AG08395 (cell line): ENCODE data around the gene PADI2.
A peak's percentile ranks its signal among the peaks of the same experiment; 100 is the strongest.

Source experiments
- DNase-seq: peaks from one replicate; pipeline ENCODE4 v3.0.0; 2012; ENCODE audit warnings: mixed read lengths, low spot score

Gene PADI2

GRCh38 chr1:17053685-17054410 is 65.4 kb downstream of the PADI2 start, which contains the start of gene SDHB:
SDHB (minus strand) TSS chr1:17054032; CDS start chr1:17054019, 13 bp downstream.
- DNase-seq = peak; percentile 100

GRCh38 chr1:17053086-17053684 is 66.1 kb downstream of the PADI2 start:
- no peak for DNase-seq

- DNase-seq = no peak
Measured at GRCh38 chr1:17052641-17053040, 66.6 kb downstream of the PADI2 start.

- no peak for DNase-seq
Measured at GRCh38 chr1:17052038-17052437, 67.2 kb downstream of the PADI2 start.

- no peak for DNase-seq
Measured at GRCh38 chr1:17047924-17048323, 71.3 kb downstream of the PADI2 start.

GRCh38 chr1:17046334-17046657 is 73.0 kb downstream of the PADI2 start:
- no peak for DNase-seq

- peak; percentile 75 for DNase-seq
Measured at GRCh38 chr1:17045634-17046333, 73.5 kb downstream of the PADI2 start.

- DNase-seq = no peak
Measured at GRCh38 chr1:17045150-17045549, 74.1 kb downstream of the PADI2 start.

GRCh38 chr1:17043676-17044075 is 75.6 kb downstream of the PADI2 start:
- no peak for DNase-seq

GRCh38 chr1:17040135-17040534 is 79.1 kb downstream of the PADI2 start:
- no peak for DNase-seq

GRCh38 chr1:17039522-17039921 is 79.7 kb downstream of the PADI2 start:
- DNase-seq = no peak

GRCh38 chr1:17033481-17033880 is 85.8 kb downstream of the PADI2 start:
- DNase-seq = no peak

- DNase-seq = no peak
Measured at GRCh38 chr1:17032741-17033140, 86.5 kb downstream of the PADI2 start.

GRCh38 chr1:17031436-17031835 is 87.8 kb downstream of the PADI2 start:
- no peak for DNase-seq

GRCh38 chr1:17030206-17030605 is 89.0 kb downstream of the PADI2 start:
- no peak for DNase-seq

GRCh38 chr1:17028662-17029188 is 90.5 kb downstream of the PADI2 start:
- DNase-seq = peak; percentile 36

- no peak for DNase-seq
Measured at GRCh38 chr1:17027900-17028299, 91.4 kb downstream of the PADI2 start.

- DNase-seq = peak; percentile 64
Measured at GRCh38 chr1:17027403-17027802, 91.8 kb downstream of the PADI2 start.

- DNase-seq = no peak
Measured at GRCh38 chr1:17024721-17025120, 94.5 kb downstream of the PADI2 start.

- no peak for DNase-seq
Measured at GRCh38 chr1:17023573-17023972, 95.7 kb downstream of the PADI2 start.

GRCh38 chr1:17023102-17023501 is 96.1 kb downstream of the PADI2 start:
- no peak for DNase-seq

GRCh38 chr1:17021896-17022295 is 97.4 kb downstream of the PADI2 start:
- DNase-seq = no peak

- no peak for DNase-seq
Measured at GRCh38 chr1:17020502-17020901, 98.7 kb downstream of the PADI2 start.
